ENCODE results near the gene ENTPD6. TPM values are rescaled to one million over a fixed set of nuclear protein-coding genes. Genes with fewer than 3 reads are reported as not detected.

ENTPD6 gene
- total and polyA plus RNA-seq, 5 donors from 2014 or later, result 27.2 to 68.0 (median 30.8) TPM

DNA sequence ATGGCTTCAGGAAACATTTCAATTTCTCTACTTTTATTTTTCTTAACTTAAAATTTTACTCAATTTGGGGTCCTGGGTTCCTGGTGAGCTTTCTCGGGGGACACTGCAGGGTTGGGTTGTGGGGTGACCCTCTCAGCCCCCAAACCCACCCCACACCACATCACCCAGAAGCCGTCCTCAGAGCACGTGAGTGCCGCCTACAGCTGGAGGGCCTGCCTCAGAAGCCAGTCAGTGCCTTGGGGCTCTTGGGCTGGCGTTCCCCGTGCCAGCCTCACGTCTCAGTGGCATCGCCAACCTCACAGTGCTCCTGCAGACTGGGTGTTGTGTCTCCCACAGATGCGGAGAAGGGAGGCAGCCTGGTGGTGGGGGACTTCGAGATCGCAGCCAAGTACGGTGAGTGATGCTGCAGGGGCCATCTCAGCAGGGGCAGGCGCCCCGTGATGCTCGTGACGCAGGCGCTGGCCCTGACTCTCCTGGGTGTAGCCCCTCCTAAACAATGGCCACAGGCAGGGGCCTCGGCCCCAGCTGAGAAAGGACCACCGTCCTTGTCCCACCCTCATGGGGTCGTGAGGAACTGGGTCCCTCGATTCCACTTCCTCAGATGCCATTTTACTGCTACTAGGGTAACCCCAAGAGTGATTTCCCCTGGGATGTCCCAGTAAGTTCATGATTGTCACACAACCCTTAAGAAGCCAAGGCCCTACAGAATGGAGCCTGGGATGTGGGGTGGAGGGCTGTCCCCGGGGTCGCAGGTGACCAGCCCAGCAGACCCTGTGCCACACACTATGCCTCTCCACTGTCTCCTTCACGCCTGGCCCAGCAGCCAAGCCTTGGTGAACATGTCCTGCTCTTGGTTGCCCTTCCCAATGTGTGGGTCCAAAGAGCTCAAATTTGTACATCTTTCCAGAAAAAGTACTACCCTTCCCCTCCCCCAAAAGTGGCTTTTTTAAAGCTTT is 28.5 kb downstream of the ENTPD6 start:
- H3K27ac Mint-ChIP-seq, result no peak overlapping the region
- H3K9me3 Mint-ChIP-seq, result no peaks in the 10 kb centered on the region
- H3K4me3 Mint-ChIP-seq, result no peak overlapping the region
- Histone ChIP-seq H3K4me1 (ENCODE audit: control insufficient read depth, insufficient read depth, low read length, poor library complexity, severe bottlenecking) (no peaks in the 10 kb centered on the region), H3K27ac (ENCODE audit: insufficient read depth, low read length, poor library complexity, severe bottlenecking) (no peak overlapping the region), H3K4me3 (ENCODE audit: low read depth, low read length) (no peak overlapping the region), H3K27me3 (ENCODE audit: control insufficient read depth, insufficient read depth, low read length) (no peaks in the 10 kb centered on the region), H3K36me3 (ENCODE audit: control insufficient read depth, insufficient read depth, low read length) (no peaks in the 10 kb centered on the region), H3K9me3 (ENCODE audit: control insufficient read depth in 2 of 2, low read length in 2 of 2) (no peaks in the 10 kb centered on the region)
- ATAC-seq (ENCODE audit: low read depth in 2 of 2) (no peak), DNase-seq (no peak)
- H3K27me3 Mint-ChIP-seq, result no peaks in the 10 kb centered on the region
- no peaks in the 10 kb centered on the region for H3K4me1 Mint-ChIP-seq
- peaks cover 3% of the 10 kb centered on the region for H3K36me3 Mint-ChIP-seq

DNA sequence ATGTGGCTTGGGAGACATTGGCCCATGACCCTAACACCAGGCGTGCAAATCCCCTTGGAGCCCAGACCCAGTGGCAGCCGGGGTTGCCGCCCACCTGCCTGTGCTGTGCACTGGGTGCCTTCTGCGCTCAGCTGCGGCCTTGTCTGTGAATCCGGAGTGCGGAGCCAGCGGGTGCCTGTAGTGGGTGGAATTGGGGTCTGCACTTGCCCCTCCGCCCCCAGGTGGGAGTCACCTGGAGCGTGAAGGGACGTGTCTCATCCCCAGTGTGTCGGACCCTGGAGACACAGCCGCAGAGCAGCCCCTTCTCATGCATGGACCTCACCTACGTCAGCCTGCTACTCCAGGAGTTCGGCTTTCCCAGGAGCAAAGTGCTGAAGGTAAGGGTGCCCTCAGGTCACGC is 29.4 kb downstream of the ENTPD6 start:
- H3K36me3 Mint-ChIP-seq, result no peaks in the 10 kb centered on the region
- no peaks in the 10 kb centered on the region for H3K36me3 ChIP-seq (ENCODE audit: control insufficient read depth, insufficient read depth, low read length)
- H3K9me3 ChIP-seq (ENCODE audit: control insufficient read depth in 2 of 2, low read length in 2 of 2), result no peaks in the 10 kb centered on the region
- no peak overlapping the region for H3K27ac Mint-ChIP-seq
- no peaks in the 10 kb centered on the region for H3K27me3 Mint-ChIP-seq
- H3K27me3 ChIP-seq (ENCODE audit: control insufficient read depth, insufficient read depth, low read length), result no peaks in the 10 kb centered on the region
- no peak overlapping the region for H3K4me3 Mint-ChIP-seq
- DNase-seq, result no peak
- no peaks in the 10 kb centered on the region for H3K9me3 Mint-ChIP-seq
- H3K27ac ChIP-seq (ENCODE audit: insufficient read depth, low read length, poor library complexity, severe bottlenecking), result no peak overlapping the region
- H3K4me1 Mint-ChIP-seq, result no peaks in the 10 kb centered on the region
- H3K4me1 ChIP-seq (ENCODE audit: control insufficient read depth, insufficient read depth, low read length, poor library complexity, severe bottlenecking), result no peaks in the 10 kb centered on the region
- ATAC-seq (ENCODE audit: low read depth in 2 of 2), result no peak
- H3K4me3 ChIP-seq (ENCODE audit: low read depth, low read length), result no peak overlapping the region

DNA sequence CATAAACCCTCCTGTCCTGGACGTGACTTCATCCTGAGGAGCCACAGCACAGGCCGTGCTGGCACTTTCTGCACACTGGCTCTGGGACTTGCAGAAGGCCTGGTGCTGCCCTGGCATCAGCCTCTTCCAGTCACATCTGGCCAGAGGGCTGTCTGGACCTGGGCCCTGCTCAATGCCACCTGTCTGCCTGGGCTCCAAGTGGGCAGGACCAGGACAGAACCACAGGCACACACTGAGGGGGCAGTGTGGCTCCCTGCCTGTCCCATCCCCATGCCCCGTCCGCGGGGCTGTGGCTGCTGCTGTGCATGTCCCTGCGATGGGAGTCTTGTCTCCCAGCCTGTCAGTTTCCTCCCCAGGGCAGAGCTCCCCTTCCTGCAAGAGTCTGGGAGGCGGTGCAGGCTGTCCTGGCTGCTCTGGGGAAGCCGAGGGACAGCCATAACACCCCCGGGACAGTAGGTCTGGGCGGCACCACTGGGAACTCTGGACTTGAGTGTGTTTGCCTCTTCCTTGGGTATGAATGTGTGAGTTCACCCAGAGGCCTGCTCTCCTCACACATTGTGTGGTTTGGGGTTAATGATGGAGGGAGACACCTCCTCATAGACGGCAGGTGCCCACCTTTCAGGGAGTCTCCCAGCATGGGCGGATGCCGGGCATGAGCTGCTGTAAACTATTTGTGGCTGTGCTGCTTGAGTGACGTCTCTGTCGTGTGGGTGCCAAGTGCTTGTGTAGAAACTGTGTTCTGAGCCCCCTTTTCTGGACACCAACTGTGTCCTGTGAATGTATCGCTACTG is 30.3 kb downstream of the ENTPD6 start:
- Mint-ChIP-seq H3K36me3 (no peaks in the 10 kb centered on the region), H3K9me3 (no peaks in the 10 kb centered on the region), H3K27me3 (no peaks in the 10 kb centered on the region), H3K27ac (no peak overlapping the region), H3K4me1 (no peaks in the 10 kb centered on the region), H3K4me3 (no peak overlapping the region)
- no peaks in the 10 kb centered on the region for H3K36me3 ChIP-seq (ENCODE audit: control insufficient read depth, insufficient read depth, low read length)
- no peaks in the 10 kb centered on the region for H3K27me3 ChIP-seq (ENCODE audit: control insufficient read depth, insufficient read depth, low read length)
- ATAC-seq (ENCODE audit: low read depth in 2 of 2) (no peak), DNase-seq (no peak)
- no peak overlapping the region for H3K4me3 ChIP-seq (ENCODE audit: low read depth, low read length)
- H3K9me3 ChIP-seq (ENCODE audit: control insufficient read depth in 2 of 2, low read length in 2 of 2), result no peaks in the 10 kb centered on the region
- H3K27ac ChIP-seq (ENCODE audit: insufficient read depth, low read length, poor library complexity, severe bottlenecking), result no peak overlapping the region
- H3K4me1 ChIP-seq (ENCODE audit: control insufficient read depth, insufficient read depth, low read length, poor library complexity, severe bottlenecking), result no peaks in the 10 kb centered on the region

DNA sequence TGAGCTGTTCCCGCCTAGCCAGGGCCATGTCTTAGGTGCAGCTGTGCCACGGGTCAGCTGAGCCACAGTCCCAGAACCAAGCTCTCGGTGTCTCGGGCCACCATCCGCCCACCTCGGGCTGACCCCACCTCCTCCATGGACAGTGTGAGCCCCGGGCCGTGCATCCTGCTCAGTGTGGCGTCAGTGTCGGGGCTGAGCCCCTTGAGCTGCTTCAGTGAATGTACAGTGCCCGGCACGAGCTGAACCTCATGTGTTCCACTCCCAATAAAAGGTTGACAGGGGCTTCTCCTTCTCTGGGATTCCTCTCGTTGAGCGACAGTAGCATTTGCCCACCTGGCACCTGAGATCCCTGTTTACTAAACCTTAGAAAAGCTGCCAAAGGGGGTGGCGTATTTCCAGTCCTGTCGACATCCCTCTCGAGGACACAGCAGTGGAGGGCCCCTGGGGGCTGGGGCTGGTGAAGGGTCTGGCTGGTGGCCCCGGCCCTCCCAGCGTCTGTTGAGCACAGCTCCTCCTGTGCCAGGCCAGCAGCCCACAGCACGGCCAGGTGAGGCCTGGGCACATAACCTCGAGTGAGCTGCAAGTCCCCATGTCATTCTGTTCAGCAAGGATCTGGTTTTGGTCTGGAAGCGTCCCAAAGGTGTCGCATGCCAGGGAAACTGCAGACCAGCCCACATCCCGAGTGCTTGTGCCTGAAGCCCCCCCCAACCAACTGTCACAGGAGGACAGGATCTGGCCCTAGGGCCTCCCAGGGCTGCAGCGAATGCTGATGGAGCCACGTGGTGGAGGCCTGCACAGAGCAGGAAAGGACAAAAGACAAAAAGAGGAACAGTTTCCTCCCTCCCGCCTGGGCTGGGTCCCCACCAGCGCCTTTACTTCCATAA is 31.2 kb downstream of the ENTPD6 start:
- no peaks in the 10 kb centered on the region for H3K36me3 ChIP-seq (ENCODE audit: control insufficient read depth, insufficient read depth, low read length)
- Mint-ChIP-seq H3K27ac (no peak overlapping the region), H3K9me3 (no peaks in the 10 kb centered on the region), H3K4me3 (no peak overlapping the region), H3K36me3 (no peaks in the 10 kb centered on the region), H3K27me3 (no peaks in the 10 kb centered on the region), H3K4me1 (no peaks in the 10 kb centered on the region)
- H3K9me3 ChIP-seq (ENCODE audit: control insufficient read depth in 2 of 2, low read length in 2 of 2), result no peaks in the 10 kb centered on the region
- H3K4me1 ChIP-seq (ENCODE audit: control insufficient read depth, insufficient read depth, low read length, poor library complexity, severe bottlenecking), result no peaks in the 10 kb centered on the region
- no peak for ATAC-seq (ENCODE audit: low read depth in 2 of 2)
- no peak overlapping the region for H3K4me3 ChIP-seq (ENCODE audit: low read depth, low read length)
- DNase-seq, result no peak
- no peaks in the 10 kb centered on the region for H3K27me3 ChIP-seq (ENCODE audit: control insufficient read depth, insufficient read depth, low read length)
- no peak overlapping the region for H3K27ac ChIP-seq (ENCODE audit: insufficient read depth, low read length, poor library complexity, severe bottlenecking)

- ATAC-seq (ENCODE audit: low read depth in 2 of 2) (no peak), DNase-seq (no peak)
- no peak overlapping the region for H3K4me3 ChIP-seq (ENCODE audit: low read depth, low read length)
- Mint-ChIP-seq H3K4me3 (no peak overlapping the region), H3K4me1 (no peaks in the 10 kb centered on the region), H3K27ac (peak overlapping the region in 1 of 3 donors; percentile 53), H3K36me3 (no peaks in the 10 kb centered on the region), H3K9me3 (no peaks in the 10 kb centered on the region), H3K27me3 (no peaks in the 10 kb centered on the region)
- H3K27ac ChIP-seq (ENCODE audit: insufficient read depth, low read length, poor library complexity, severe bottlenecking), result no peak overlapping the region
- no peaks in the 10 kb centered on the region for H3K36me3 ChIP-seq (ENCODE audit: control insufficient read depth, insufficient read depth, low read length)
- no peaks in the 10 kb centered on the region for H3K9me3 ChIP-seq (ENCODE audit: control insufficient read depth in 2 of 2, low read length in 2 of 2)
- no peaks in the 10 kb centered on the region for H3K27me3 ChIP-seq (ENCODE audit: control insufficient read depth, insufficient read depth, low read length)
- no peaks in the 10 kb centered on the region for H3K4me1 ChIP-seq (ENCODE audit: control insufficient read depth, insufficient read depth, low read length, poor library complexity, severe bottlenecking)
Observed at GRCh38 chr20:25227317-25227831, 31.9 kb downstream of the ENTPD6 start.

GRCh38 chr20:25229486-25230165 is 34.1 kb downstream of the ENTPD6 start:
- H3K9me3 ChIP-seq (ENCODE audit: control insufficient read depth in 2 of 2, low read length in 2 of 2), result no peaks in the 10 kb centered on the region
- H3K27ac Mint-ChIP-seq, result no peak overlapping the region
- ATAC-seq (ENCODE audit: low read depth in 2 of 2), result no peak
- H3K27me3 Mint-ChIP-seq, result peaks cover under 1% of the 10 kb centered on the region
- H3K27ac ChIP-seq (ENCODE audit: insufficient read depth, low read length, poor library complexity, severe bottlenecking), result no peak overlapping the region
- H3K4me3 Mint-ChIP-seq, result no peak overlapping the region
- peaks cover 0 to 6% (median 0%) of the 10 kb centered on the region in 4 donors for H3K4me1 Mint-ChIP-seq
- no peaks in the 10 kb centered on the region for H3K36me3 ChIP-seq (ENCODE audit: control insufficient read depth, insufficient read depth, low read length)
- H3K36me3 Mint-ChIP-seq, result no peaks in the 10 kb centered on the region
- no peaks in the 10 kb centered on the region for H3K4me1 ChIP-seq (ENCODE audit: control insufficient read depth, insufficient read depth, low read length, poor library complexity, severe bottlenecking)
- no peaks in the 10 kb centered on the region for H3K27me3 ChIP-seq (ENCODE audit: control insufficient read depth, insufficient read depth, low read length)
- no peak for DNase-seq
- H3K4me3 ChIP-seq (ENCODE audit: low read depth, low read length), result no peak overlapping the region
- no peaks in the 10 kb centered on the region for H3K9me3 Mint-ChIP-seq

Data from CD4-positive, CD25-positive, alpha-beta regulatory T cell (primary cell).